HEK293T (cell line): ENCODE measurements around the gene PORCN.

Experiments
- CTCF ChIA-PET: fragments of 350-600 bp; formaldehyde crosslinking; extraction: SDS; loops from one replicate; lab custom pipeline; 2021; ENCODE audit warnings: antibody characterized with exemption, inconsistent platforms; lab: Yijun Ruan, JAX
- POLR2A ChIA-PET: fragments of 350-600 bp; formaldehyde crosslinking; extraction: SDS; loops from one replicate; lab custom pipeline; 2020; ENCODE audit warnings: antibody characterized with exemption, inconsistent platforms; lab: Yijun Ruan, JAX
- DNase-seq: peaks from one replicate; pipeline ENCODE4 v3.0.0; 2012; ENCODE audit warnings: mixed read lengths; ENCODE audit errors: extremely low spot score
- ARNT ChIP-seq: fragments of 450-650 bp; IDR thresholded peaks from 2 replicates; pipeline ENCODE4 v1.6.1; 2017; ENCODE audit warnings: mild to moderate bottlenecking
- BHLHE40 ChIP-seq: fragments of 450-650 bp; IDR thresholded peaks from 2 replicates; pipeline ENCODE4 v1.6.1; 2016; ENCODE audit warnings: mild to moderate bottlenecking, moderate library complexity, borderline replicate concordance
- CTBP1 ChIP-seq: fragments of 450-650 bp; IDR thresholded peaks from 2 replicates; pipeline ENCODE4 v1.6.1; 2016; ENCODE audit warnings: borderline replicate concordance
- ELF4 ChIP-seq: fragments of 450-650 bp; IDR thresholded peaks from 2 replicates; pipeline ENCODE4 v1.6.1; 2017; ENCODE audit warnings: antibody characterized with exemption
- FOXA1 ChIP-seq: fragments of 450-650 bp; IDR thresholded peaks from 2 replicates; pipeline ENCODE4 v1.6.1; 2016; ENCODE audit warnings: mild to moderate bottlenecking
- FOXK2 ChIP-seq: fragments of 450-650 bp; IDR thresholded peaks from 2 replicates; pipeline ENCODE4 v1.6.1; 2016; ENCODE audit warnings: mild to moderate bottlenecking
- FOXM1 ChIP-seq: fragments of 450-650 bp; IDR thresholded peaks from 2 replicates; pipeline ENCODE4 v1.6.1; 2017; ENCODE audit warnings: mild to moderate bottlenecking, borderline replicate concordance
- HDGF ChIP-seq: fragments of 450-650 bp; IDR thresholded peaks from 2 replicates; pipeline ENCODE4 v1.6.1; 2017; ENCODE audit warnings: antibody characterized with exemption, borderline replicate concordance
- L3MBTL2 ChIP-seq: fragments of 450-650 bp; conservative IDR thresholded peaks from 2 replicates; pipeline ENCODE4 v1.6.1; 2016; ENCODE audit warnings: mild to moderate bottlenecking
- LEF1 ChIP-seq: fragments of 450-650 bp; IDR thresholded peaks from 2 replicates; pipeline ENCODE4 v1.6.1; 2017; ENCODE audit warnings: mild to moderate bottlenecking, borderline replicate concordance
- NFRKB ChIP-seq: fragments of 450-650 bp; IDR thresholded peaks from 2 replicates; pipeline ENCODE4 v1.6.1; 2016; ENCODE audit warnings: mild to moderate bottlenecking, moderate library complexity
- SP1 ChIP-seq: fragments of 450-650 bp; IDR thresholded peaks from 2 replicates; pipeline ENCODE4 v1.6.1; 2017
- SUZ12 ChIP-seq: fragments of 450-650 bp; IDR thresholded peaks from 2 replicates; pipeline ENCODE4 v1.6.1; 2016; ENCODE audit warnings: mild to moderate bottlenecking
- TARDBP ChIP-seq: fragments of 450-650 bp; IDR thresholded peaks from 2 replicates; pipeline ENCODE4 v1.6.1; 2016
- ZNF384 ChIP-seq: fragments of 450-650 bp; IDR thresholded peaks from 2 replicates; pipeline ENCODE4 v1.6.1; 2016
- TF ChIP-seq, protein P1 (sequence below): fragments of 450-650 bp; IDR thresholded peaks from 2 replicates; pipeline ENCODE4 v1.6.1; 2016

PORCN gene

GRCh38 chrX:48508400-48509244 lies at the start of gene PORCN:
PORCN (plus strand) TSS chrX:48508992; CDS start chrX:48509821, 829 bp downstream.
- POLR2A ChIA-PET: interaction anchor here (1.1 kb wide), 1 partner anchor 35 kb away, joined by 3 read pairs; no protein-coding TSS in a partner anchor

DNA sequence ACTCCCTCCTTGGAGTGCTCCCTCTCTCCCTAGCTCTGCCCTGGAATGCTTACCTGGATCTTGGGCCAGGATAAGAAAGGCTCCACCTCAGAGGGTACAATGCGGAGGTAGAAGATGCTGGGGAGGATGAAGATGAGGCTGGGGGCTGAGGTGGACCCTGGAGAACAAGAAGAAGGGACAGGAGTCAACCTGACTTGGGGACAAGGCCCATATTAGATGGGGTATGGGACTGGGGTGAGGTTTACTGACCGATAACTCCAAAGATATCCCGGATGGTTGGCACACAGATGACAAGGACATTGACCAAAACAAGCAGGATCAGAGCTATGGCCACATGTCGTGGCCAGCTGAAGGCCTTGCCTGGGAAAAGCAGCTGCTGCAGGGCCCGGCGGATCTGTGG lies 49.3 kb upstream of the PORCN start:
- CTCF ChIA-PET: interaction anchor here (0.6 kb wide), 1 partner anchor 9 kb away, joined by 3 read pairs; no protein-coding TSS in a partner anchor
- TF ChIP-seq SUZ12: no peak
- TF ChIP-seq SP1: no peak
- no peak for TF ChIP-seq BHLHE40
- no peak for TF ChIP-seq L3MBTL2
- no peak for TF ChIP-seq ARNT
- TF ChIP-seq ELF4: no peak
- TF ChIP-seq FOXA1: no peak
- no peak for TF ChIP-seq NFRKB
- POLR2A ChIA-PET: no interaction called here
- DNase-seq: no peak

More at GRCh38 chrX:48508400-48509244, at the start of gene PORCN:
- CTCF ChIA-PET: interaction anchor here (0.9 kb wide), 1 partner anchor 27 kb away, joined by 3 read pairs; no protein-coding TSS in a partner anchor
- peak; percentile 77 for DNase-seq
- no peak for TF ChIP-seq ELF4
- no peak for TF ChIP-seq SP1
- no peak for TF ChIP-seq CTBP1
- TF ChIP-seq HDGF: no peak
- no peak for TF ChIP-seq ZNF384
- TF ChIP-seq SUZ12: no peak
- TF ChIP-seq FOXM1: no peak
- TF ChIP-seq BHLHE40: no peak
- TF ChIP-seq LEF1: no peak
- no peak for TF ChIP-seq ARNT

GRCh38 chrX:48460031-48460430 lies 48.8 kb upstream of the PORCN start:
- POLR2A ChIA-PET: no interaction called here
- no peak for TF ChIP-seq SP1
- no peak for TF ChIP-seq LEF1
- DNase-seq: no peak
- CTCF ChIA-PET: interaction anchor here (0.6 kb wide), 1 partner anchor 9 kb away, joined by 3 read pairs; no protein-coding TSS in a partner anchor

- CTCF ChIA-PET: no interaction called here
- TF ChIP-seq ARNT (no peak), FOXK2 (no peak), L3MBTL2 (no peak), CTBP1 (no peak), ELF4 (no peak), NFRKB (no peak), ZNF384 (no peak), SP1 (no peak), LEF1 (no peak), BHLHE40 (no peak), FOXM1 (no peak), FOXA1 (no peak), SUZ12 (no peak), HDGF (no peak), TARDBP (no peak)
- TF ChIP-seq, protein P1, sequence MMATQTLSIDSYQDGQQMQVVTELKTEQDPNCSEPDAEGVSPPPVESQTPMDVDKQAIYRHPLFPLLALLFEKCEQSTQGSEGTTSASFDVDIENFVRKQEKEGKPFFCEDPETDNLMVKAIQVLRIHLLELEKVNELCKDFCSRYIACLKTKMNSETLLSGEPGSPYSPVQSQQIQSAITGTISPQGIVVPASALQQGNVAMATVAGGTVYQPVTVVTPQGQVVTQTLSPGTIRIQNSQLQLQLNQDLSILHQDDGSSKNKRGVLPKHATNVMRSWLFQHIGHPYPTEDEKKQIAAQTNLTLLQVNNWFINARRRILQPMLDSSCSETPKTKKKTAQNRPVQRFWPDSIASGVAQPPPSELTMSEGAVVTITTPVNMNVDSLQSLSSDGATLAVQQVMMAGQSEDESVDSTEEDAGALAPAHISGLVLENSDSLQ: no peak
- POLR2A ChIA-PET: no interaction called here
- DNase-seq: no peak
Measured at GRCh38 chrX:48460606-48461005, 48.2 kb upstream of the PORCN start.

GRCh38 chrX:48461830-48462229 lies 47.0 kb upstream of the PORCN start:
- CTCF ChIA-PET: no interaction called here

GRCh38 chrX:48465336-48465933 lies 43.4 kb upstream of the PORCN start:
- CTCF ChIA-PET: no interaction called here

More at GRCh38 chrX:48461830-48462229, 47.0 kb upstream of the PORCN start:
- TF ChIP-seq BHLHE40 (no peak), SUZ12 (no peak), SP1 (no peak), TARDBP (no peak), FOXM1 (no peak), LEF1 (no peak), ELF4 (no peak)
- TF ChIP-seq, protein P1: no peak
- POLR2A ChIA-PET: no interaction called here
- no peak for DNase-seq

More at GRCh38 chrX:48465336-48465933, 43.4 kb upstream of the PORCN start:
- POLR2A ChIA-PET: no interaction called here
- TF ChIP-seq ZNF384: no peak
- TF ChIP-seq LEF1: no peak
- TF ChIP-seq FOXA1: no peak
- TF ChIP-seq SP1: no peak
- no peak for TF ChIP-seq L3MBTL2
- TF ChIP-seq, protein P1: no peak
- TF ChIP-seq FOXK2: no peak
- no peak for TF ChIP-seq ELF4
- TF ChIP-seq CTBP1: no peak
- DNase-seq: no peak
